K562 (cell line): Measurements from ENCODE around the gene ATOH8. TPM values are rescaled to one million over a fixed set of nuclear protein-coding genes. Genes with fewer than 3 reads are reported as not detected.

Experiments used
- BCOR ChIP-seq: fragments of 450-650 bp; IDR thresholded peaks from 2 replicates; pipeline ENCODE4 v1.6.1; 2016
- E2F4 ChIP-seq: sonication (generic); formaldehyde crosslinking; IDR thresholded peaks from 2 replicates; pipeline ENCODE4 v1.8.0; 2022; ENCODE audit warnings: mild to moderate bottlenecking, low read depth, missing genetic modification reagents
- FOXP1 ChIP-seq: sonication (generic); formaldehyde crosslinking; IDR thresholded peaks from 2 replicates; pipeline ENCODE4 v1.8.0; 2022; ENCODE audit warnings: mild to moderate bottlenecking, missing genetic modification reagents
- KAT7 ChIP-seq: sonication (generic); formaldehyde crosslinking; IDR thresholded peaks from 2 replicates; pipeline ENCODE4 v1.8.0; 2022; ENCODE audit warnings: missing genetic modification reagents, mild to moderate bottlenecking, borderline replicate concordance
- L3MBTL2 ChIP-seq: fragments of 450-650 bp; IDR thresholded peaks from 2 replicates; pipeline ENCODE4 v1.6.1; 2016; ENCODE audit warnings: mild to moderate bottlenecking, moderate library complexity
- MAFG ChIP-seq: fragments of 450-650 bp; conservative IDR thresholded peaks from 2 replicates; pipeline ENCODE4 v1.6.1; 2016; ENCODE audit warnings: missing genetic modification characterization, missing compliant biosample characterization
- MGA ChIP-seq: fragments of 450-650 bp; IDR thresholded peaks from 2 replicates; pipeline ENCODE4 v1.6.1; 2016; ENCODE audit warnings: mild to moderate bottlenecking, moderate library complexity
- RAD51 ChIP-seq: fragments of 450-650 bp; IDR thresholded peaks from 2 replicates; pipeline ENCODE4 v1.7.1; 2016; ENCODE audit warnings: low read depth, mild to moderate bottlenecking, borderline replicate concordance
- TAF1 ChIP-seq: IDR thresholded peaks from 2 replicates; pipeline ENCODE4 v1.6.1; 2011; ENCODE audit warnings: mild to moderate bottlenecking, low read length, moderate library complexity; ENCODE audit not compliant: insufficient read depth, control insufficient read depth, severe bottlenecking; ENCODE audit errors: extremely low read depth
- TRIM28 ChIP-seq: fragments of 450-650 bp; IDR thresholded peaks from 2 replicates; pipeline ENCODE4 v1.6.1; 2017
- ZNF124 ChIP-seq: sonication (generic); formaldehyde crosslinking; IDR thresholded peaks from 2 replicates; pipeline ENCODE4 v1.8.1; 2022; ENCODE audit warnings: missing genetic modification reagents
- ZNF184 ChIP-seq: sonication (generic); formaldehyde crosslinking; IDR thresholded peaks from 2 replicates; pipeline ENCODE4 v1.5.0; 2020; ENCODE audit warnings: missing genetic modification reagents
- ZNF316 ChIP-seq: fragments of 450-650 bp; IDR thresholded peaks from 2 replicates; pipeline ENCODE4 v1.6.1; 2016
- ZNF668 ChIP-seq: fragments of 250-450 bp; sonication (Bioruptor Pico); IDR thresholded peaks from 2 replicates; pipeline ENCODE4 v1.8.0; 2022; ENCODE audit warnings: mild to moderate bottlenecking, inconsistent platforms
- ZNF740 ChIP-seq, 3 experiments: fragments of 200-800 bp in 1 of 3; sonication (Bioruptor generic) in 1 of 3; sonication (generic) in 1 of 3; formaldehyde crosslinking in 1 of 3; IDR thresholded peaks; 2 replicates each; pipeline versions ENCODE4 v1.6.1 to v1.8.0; 2016 to 2022; ENCODE audit warnings: mild to moderate bottlenecking in 2 of 3, missing compliant biosample characterization in 2 of 3, missing genetic modification characterization in 2 of 3, missing genetic modification reagents in 1 of 3
- ZNF766 ChIP-seq: fragments of 200-800 bp; sonication (Bioruptor generic); conservative IDR thresholded peaks from 2 replicates; pipeline ENCODE4 v1.6.1; 2016; ENCODE audit warnings: missing genetic modification characterization, missing compliant biosample characterization
- ZZZ3 ChIP-seq: fragments of 450-650 bp; IDR thresholded peaks from 2 replicates; pipeline ENCODE4 v1.6.1; 2016; ENCODE audit warnings: antibody characterized with exemption, mild to moderate bottlenecking, moderate library complexity
- polyA plus RNA-seq, 8 experiments: library from polyadenylated mRNA; depleted of rRNA in 4 of 8; stranded (reverse) in 5 of 8; unstranded in 3 of 8; fragments of >200 nt; fragmentation: Nextera tagmentation in 2 of 8; fragmentation: Illumina TruSeq in 1 of 8; extraction: Ambion mirVana in 2 of 8; extraction: Trizol in 1 of 8; gene quantifications; 2 replicates each; pipeline versions ENCODE4 v1.2.1 to v1.2.3, GENCODE V29; 2011 to 2014; ENCODE audit warnings: inconsistent platforms in 1 of 8, missing spikeins in 1 of 8
- total RNA-seq, 7 experiments: library from RNA; depleted of rRNA in 6 of 7; stranded (reverse); fragments of >200 nt in 6 of 7; fragmentation: Illumina TruSeq in 2 of 7; extraction: Trizol in 2 of 7; gene quantifications; 2 replicates each; pipeline versions ENCODE4 v1.2.1 to v1.2.3, GENCODE V29; 2011 to 2021; ENCODE audit warnings: low replicate concordance in 1 of 7

The ATOH8 gene
- total and polyA plus RNA-seq, 9 of the 15 experiments (the other 6 are each of a cell fraction or from before 2014, with no cell fraction given): not detected

GRCh38 chr2:85737481-85737880 is 16.3 kb upstream of the ATOH8 start (continued):
- TF ChIP-seq MGA (0 out of 2 replicates have a peak, but pooled peaks have one; percentile 9), ZNF668 (CRISPR knock-in tag) (no peak), ZZZ3 (no peak), ZNF740 (CRISPR knock-in tag; IDR thresholded peaks at IDR 0.05) (no peak), ZNF740 (tag; IDR thresholded peaks at IDR 0.05) (no peak), TAF1 (no peak), ZNF124 (CRISPR knock-in tag) (no peak), ZNF316 (peak; percentile 41; the same call in 1 of the 2 replicates), FOXP1 (CRISPR knock-in tag) (no peak), BCOR (no peak), ZNF766 (no peak), RAD51 (peak; percentile 52; the same call in 1 of the 2 replicates), ZNF184 (CRISPR knock-in tag) (no peak), KAT7 (CRISPR knock-in tag) (no peak), TRIM28 (no peak), E2F4 (CRISPR knock-in tag) (no peak), MAFG (tag) (peak; percentile 53), L3MBTL2 (peak; percentile 41; the same call in 1 of the 2 replicates)
